GM12891 (cell line): ENCODE measurements around the gene NPY.

Experiments used
- PAX5 ChIP-seq: IDR thresholded peaks from 2 replicates; pipeline ENCODE4 v1.6.1; 2011; ENCODE audit warnings: low read length, moderate library complexity, mild to moderate bottlenecking; ENCODE audit not compliant: insufficient read depth, severe bottlenecking
- POLR2A ChIP-seq: IDR thresholded peaks from 2 replicates; pipeline ENCODE4 v1.6.1; 2011; ENCODE audit warnings: low read depth, low read length, control low read depth
- TAF1 ChIP-seq: IDR thresholded peaks from 2 replicates; pipeline ENCODE4 v1.6.1; 2011; ENCODE audit warnings: low read depth, low read length, control low read depth

GRCh38 chr7:24251568-24251967 is 32.4 kb upstream of the NPY start:
- TF ChIP-seq PAX5 (no peak), POLR2A (no peak), TAF1 (no peak)
